Endothelial cell of umbilical vein (primary cell): ENCODE measurements around the gene PARM1. TPM values are rescaled to one million over a fixed set of nuclear protein-coding genes. Genes with fewer than 3 reads are reported as not detected.

Experiments used
- BruUV-seq: library from RNA; stranded (reverse); fragments of 400-500 nt; replicated peaks from 2 replicates; lab custom pipeline; 2021; lab: Mats Ljungman, UMichigan
- CTCF ChIA-PET: fragments of 300-600, 350-600 bp; sonication (Branson Sonifier 250); formaldehyde crosslinking; loops from one replicate; lab custom pipeline; 2021; ENCODE audit warnings: antibody characterized with exemption, inconsistent platforms; lab: Charles Lee
- POLR2A ChIA-PET: fragments of 300-600, 350-600 bp; sonication (Branson Sonifier 250); formaldehyde crosslinking; loops from one replicate; lab custom pipeline; 2021; ENCODE audit warnings: antibody characterized with exemption, inconsistent platforms; lab: Charles Lee
- DNase-seq: peaks from one replicate; pipeline ENCODE4 v3.0.0-alpha.2; 2011; ENCODE audit warnings: low read depth, low spot score
- FAIRE-seq: peaks from 2 replicates; lab custom pipeline; 2011; peaks lifted over from hg19 to GRCh38; lab: Jason Lieb, UNC
- H2AFZ ChIP-seq: 2 replicates; pipeline ENCODE4 v1.6.0; 2012; ENCODE audit warnings: low read depth, low read length, control low read depth, inconsistent platforms
- H3K27ac ChIP-seq: 2 replicates; pipeline ENCODE4 v1.5.1; 2011; ENCODE audit warnings: low read depth, mild to moderate bottlenecking, control low read depth, low read length, moderate library complexity; ENCODE audit not compliant: insufficient read depth
- H3K27me3 ChIP-seq, 2 experiments: 2 replicates each; pipeline versions ENCODE4 v1.6.0 to v1.6.1; 2011; ENCODE audit warnings: low read length in 2 of 2, mixed read lengths in 1 of 2; ENCODE audit not compliant: control insufficient read depth in 2 of 2, insufficient read depth in 2 of 2
- H3K36me3 ChIP-seq, 2 experiments: 2 replicates in 1 of 2; 3 replicates in 1 of 2; pipeline ENCODE4 v1.5.1; 2011; ENCODE audit warnings: low read length in 2 of 2, mild to moderate bottlenecking in 1 of 2, moderate library complexity in 1 of 2; ENCODE audit not compliant: control insufficient read depth in 2 of 2, insufficient read depth in 2 of 2; ENCODE audit errors: extremely low read depth in 1 of 2
- H3K4me1 ChIP-seq: 3 replicates; pipeline ENCODE4 v1.5.1; 2011; ENCODE audit warnings: mild to moderate bottlenecking, low read length; ENCODE audit not compliant: control insufficient read depth, insufficient read depth; ENCODE audit errors: extremely low read depth
- H3K4me2 ChIP-seq: 2 replicates; pipeline ENCODE4 v1.6.1; 2011; ENCODE audit warnings: low read length, control low read depth, mixed read lengths; ENCODE audit not compliant: insufficient read depth
- H3K4me3 ChIP-seq, 3 experiments: fragments of 200-600 bp in 1 of 3; sonication (generic), shearing (Covaris generic) in 1 of 3; replicated peaks in 1 of 3; 2 replicates each; pipeline ENCODE4 v1.5.1; 2011 to 2016; ENCODE audit warnings: control low read depth in 3 of 3, low read length in 3 of 3, mild to moderate bottlenecking in 2 of 3, inconsistent platforms in 1 of 3, low read depth in 1 of 3, moderate library complexity in 1 of 3; ENCODE audit not compliant: insufficient read depth in 1 of 3
- H3K79me2 ChIP-seq: 2 replicates; pipeline ENCODE4 v1.6.0; 2012; ENCODE audit warnings: low read length, inconsistent platforms; ENCODE audit not compliant: control insufficient read depth, insufficient read depth
- H3K9ac ChIP-seq: replicated peaks from 2 replicates; pipeline ENCODE3; 2011; ENCODE audit warnings: low read length, control low read depth; ENCODE audit not compliant: insufficient read depth; ENCODE audit errors: extremely low read depth
- H3K9me1 ChIP-seq: replicated peaks from 3 replicates; pipeline ENCODE4 v1.6.0; 2011; ENCODE audit warnings: mild to moderate bottlenecking, low read length; ENCODE audit not compliant: control insufficient read depth, insufficient read depth; ENCODE audit errors: extremely low read depth
- H3K9me3 ChIP-seq: replicated peaks from 2 replicates; pipeline ENCODE4 v1.5.1; 2012; ENCODE audit warnings: low read length, inconsistent platforms; ENCODE audit not compliant: control insufficient read depth, insufficient read depth
- H4K20me1 ChIP-seq: replicated peaks from 2 replicates; pipeline ENCODE3; 2011; ENCODE audit warnings: mild to moderate bottlenecking, low read length; ENCODE audit not compliant: control insufficient read depth, insufficient read depth; ENCODE audit errors: extremely low read depth
- EZH2 ChIP-seq: IDR thresholded peaks from 2 replicates; pipeline ENCODE4 v1.6.1; 2012; ENCODE audit warnings: borderline replicate concordance, low read depth, mild to moderate bottlenecking, moderate library complexity, low read length, inconsistent platforms; ENCODE audit not compliant: severe bottlenecking
- FOS ChIP-seq: IDR thresholded peaks from 2 replicates; pipeline ENCODE4 v1.6.1; 2011; ENCODE audit warnings: mild to moderate bottlenecking, low read length, moderate library complexity, borderline replicate concordance; ENCODE audit not compliant: insufficient read depth
- GATA2 ChIP-seq: IDR thresholded peaks from 2 replicates; pipeline ENCODE4 v1.7.0; 2011; ENCODE audit warnings: low read depth, mild to moderate bottlenecking, moderate library complexity, mixed read lengths, low read length; ENCODE audit not compliant: insufficient read length, insufficient read depth
- JUN ChIP-seq: IDR thresholded peaks from 2 replicates; pipeline ENCODE4 v1.6.1; 2011; ENCODE audit warnings: borderline replicate concordance, low read depth; ENCODE audit not compliant: insufficient read length, insufficient read depth
- MYC ChIP-seq: IDR thresholded peaks from one replicate; pipeline ENCODE4 v1.6.1; 2011; ENCODE audit warnings: mild to moderate bottlenecking, low read depth, low read length
- POLR2A ChIP-seq: IDR thresholded peaks from 2 replicates; pipeline ENCODE4 v1.6.1; 2012; ENCODE audit warnings: low read depth, mild to moderate bottlenecking, control low read depth, low read length
- POLR2AphosphoS5 ChIP-seq: IDR thresholded peaks from 2 replicates; pipeline ENCODE4 v1.6.1; 2012; ENCODE audit warnings: low read depth, mild to moderate bottlenecking, control low read depth, low read length, moderate library complexity; ENCODE audit not compliant: insufficient read depth
- dilution Hi-C: fragments of 300-500 bp; cut with MboI; formaldehyde crosslinking; loops from one replicate; pipeline ENCODE4 v1.15.0; 2019; ENCODE audit warnings: low sequenced_read_pairs; ENCODE audit not compliant: extremely low pct_ligation_motif_present
- intact Hi-C: fragments of 100-400 bp; cut with micrococcal nuclease; formaldehyde crosslinking; loops from one replicate; pipeline ENCODE4 v1.10.0; 2022
- polyA plus RNA-seq, 4 experiments: library from polyadenylated mRNA; depleted of rRNA in 3 of 4; stranded (reverse) in 3 of 4; unstranded in 1 of 4; fragments of >200 nt; gene quantifications; 2 replicates each; pipeline versions ENCODE4 v1.2.1 to v1.2.3, GENCODE V29; 2011 to 2012; ENCODE audit warnings: missing spikeins in 1 of 4
- total RNA-seq: library from RNA; stranded (reverse); gene quantifications from 2 replicates; pipeline ENCODE4 v1.2.3, GENCODE V29; 2021
- TF ChIP-seq, protein P1 (sequence below): IDR thresholded peaks from 2 replicates; pipeline ENCODE4 v1.6.1; 2011; ENCODE audit not compliant: insufficient read depth, insufficient read length
- TF ChIP-seq, protein P2 (sequence below), 2 donors: IDR thresholded peaks; 1 replicate in 1 of 2; 2 replicates in 1 of 2; pipeline ENCODE4 v1.5.1; 2011; ENCODE audit warnings: low read length in 2 of 2, mild to moderate bottlenecking in 2 of 2, moderate library complexity in 2 of 2, control low read depth in 1 of 2, inconsistent platforms in 1 of 2, low read depth in 1 of 2; ENCODE audit not compliant: insufficient read depth in 1 of 2; ENCODE audit errors: extremely low read depth in 1 of 2

PARM1 gene
- total and polyA plus RNA-seq, 2 donors (not counting 3 experiments of a cell fraction or from before 2014, with no cell fraction given), result 0.01 TPM; not detected in 1

DNA sequence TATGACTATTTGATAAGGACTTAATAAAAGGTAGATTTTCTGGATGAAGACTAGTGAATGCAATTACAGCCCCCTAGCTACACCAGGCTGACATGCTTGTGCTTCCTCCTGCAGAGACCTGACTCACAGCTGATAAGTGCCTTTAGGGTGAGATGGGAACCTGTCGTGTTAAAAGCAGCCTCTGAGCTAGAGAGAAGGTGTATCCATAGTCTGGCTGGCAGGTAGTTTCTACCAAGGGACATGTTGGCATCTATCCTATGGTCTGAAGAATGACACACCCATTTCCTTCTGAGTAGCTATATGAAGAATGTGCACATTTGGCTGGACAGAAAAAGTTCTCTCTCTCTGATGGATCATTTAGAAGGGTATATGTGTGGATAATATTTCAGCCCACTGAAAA lies 64.1 kb downstream of the PARM1 start:
- H3K9ac ChIP-seq, result no peak overlapping the region
- H3K4me1 ChIP-seq, result no peaks in the 10 kb centered on the region
- H3K27ac ChIP-seq, result no peak overlapping the region
- FAIRE-seq (no peak), DNase-seq (no peak)
- dilution Hi-C loops (no loop called here), intact Hi-C loops (no loop called here)
- no peaks in the 10 kb centered on the region for H3K9me1 ChIP-seq
- ChIA-PET POLR2A (no interaction called here), CTCF (no interaction called here)
- TF ChIP-seq, protein P1, sequence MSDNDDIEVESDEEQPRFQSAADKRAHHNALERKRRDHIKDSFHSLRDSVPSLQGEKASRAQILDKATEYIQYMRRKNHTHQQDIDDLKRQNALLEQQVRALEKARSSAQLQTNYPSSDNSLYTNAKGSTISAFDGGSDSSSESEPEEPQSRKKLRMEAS, result no peak
- TF ChIP-seq JUN, result no peak
- TF ChIP-seq GATA2, result no peak
- no peak for TF ChIP-seq EZH2
- TF ChIP-seq MYC, result no peak
- no peak for TF ChIP-seq POLR2A
- TF ChIP-seq, protein P2, sequence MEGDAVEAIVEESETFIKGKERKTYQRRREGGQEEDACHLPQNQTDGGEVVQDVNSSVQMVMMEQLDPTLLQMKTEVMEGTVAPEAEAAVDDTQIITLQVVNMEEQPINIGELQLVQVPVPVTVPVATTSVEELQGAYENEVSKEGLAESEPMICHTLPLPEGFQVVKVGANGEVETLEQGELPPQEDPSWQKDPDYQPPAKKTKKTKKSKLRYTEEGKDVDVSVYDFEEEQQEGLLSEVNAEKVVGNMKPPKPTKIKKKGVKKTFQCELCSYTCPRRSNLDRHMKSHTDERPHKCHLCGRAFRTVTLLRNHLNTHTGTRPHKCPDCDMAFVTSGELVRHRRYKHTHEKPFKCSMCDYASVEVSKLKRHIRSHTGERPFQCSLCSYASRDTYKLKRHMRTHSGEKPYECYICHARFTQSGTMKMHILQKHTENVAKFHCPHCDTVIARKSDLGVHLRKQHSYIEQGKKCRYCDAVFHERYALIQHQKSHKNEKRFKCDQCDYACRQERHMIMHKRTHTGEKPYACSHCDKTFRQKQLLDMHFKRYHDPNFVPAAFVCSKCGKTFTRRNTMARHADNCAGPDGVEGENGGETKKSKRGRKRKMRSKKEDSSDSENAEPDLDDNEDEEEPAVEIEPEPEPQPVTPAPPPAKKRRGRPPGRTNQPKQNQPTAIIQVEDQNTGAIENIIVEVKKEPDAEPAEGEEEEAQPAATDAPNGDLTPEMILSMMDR (IDR thresholded peaks at IDR 0.05; ENCODE audit: extremely low read depth in 1 of 2, insufficient read depth in 1 of 2, low read depth in 1 of 2, low read length in 2 of 2), result no peak
- no peak for TF ChIP-seq FOS
- TF ChIP-seq POLR2AphosphoS5, result no peak
- no peak overlapping the region for H2AFZ ChIP-seq
- H4K20me1 ChIP-seq, result no peaks in the 10 kb centered on the region
- BruUV-seq, result no TSS peak
- H3K79me2 ChIP-seq, result no peaks in the 10 kb centered on the region
- H3K4me2 ChIP-seq, result no peak overlapping the region
- H3K4me3 ChIP-seq, result no peak overlapping the region
- no peaks in the 10 kb centered on the region for H3K9me3 ChIP-seq
- H3K36me3 ChIP-seq, result no peaks in the 10 kb centered on the region
- no peaks in the 10 kb centered on the region for H3K27me3 ChIP-seq
